GM21367 (cell line): ENCODE results near the gene LDHA.
A peak's percentile ranks its signal among the peaks of the same experiment; 100 is the strongest.

Experiments used
- ATAC-seq: cut with Tn5 transposase; IDR thresholded peaks from one replicate; pipeline ENCODE4 v1.9.1; 2021; ENCODE audit not compliant: unreplicated experiment

Gene LDHA

DNA sequence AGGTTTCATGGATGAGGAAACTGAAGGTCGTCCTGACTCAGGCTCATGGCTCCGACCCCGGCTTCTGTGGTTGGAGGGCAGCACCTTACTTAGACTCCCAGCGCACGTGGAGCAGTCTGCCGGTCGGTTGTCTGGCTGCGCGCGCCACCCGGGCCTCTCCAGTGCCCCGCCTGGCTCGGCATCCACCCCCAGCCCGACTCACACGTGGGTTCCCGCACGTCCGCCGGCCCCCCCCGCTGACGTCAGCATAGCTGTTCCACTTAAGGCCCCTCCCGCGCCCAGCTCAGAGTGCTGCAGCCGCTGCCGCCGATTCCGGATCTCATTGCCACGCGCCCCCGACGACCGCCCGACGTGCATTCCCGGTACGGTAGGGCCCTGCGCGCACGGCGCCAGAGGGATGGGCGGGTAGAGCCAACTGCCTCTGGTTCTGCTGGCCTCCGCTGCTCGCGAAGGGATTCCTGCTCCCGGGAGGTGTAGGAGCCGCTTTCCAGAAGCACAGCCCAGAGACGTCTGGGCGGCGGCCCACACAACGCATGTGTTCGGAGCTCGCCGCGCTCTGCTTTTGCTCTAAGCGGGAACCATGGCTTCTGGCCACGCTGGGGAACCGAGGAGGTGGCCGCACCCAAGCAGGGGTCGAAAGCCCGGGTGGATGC is at the start of gene LDHA:
LDHA (plus strand) TSS at position 289 of the 653 bp plus-strand sequence. CDS start 2,280 bp downstream, outside the sequence.
- ATAC-seq, result peak; percentile 75

- no peak for ATAC-seq
These were observed 46.8 kb upstream of the LDHA start for GRCh38 chr11:18347471-18348125.

GRCh38 chr11:18352581-18352980 is 41.8 kb upstream of the LDHA start:
- no peak for ATAC-seq

DNA sequence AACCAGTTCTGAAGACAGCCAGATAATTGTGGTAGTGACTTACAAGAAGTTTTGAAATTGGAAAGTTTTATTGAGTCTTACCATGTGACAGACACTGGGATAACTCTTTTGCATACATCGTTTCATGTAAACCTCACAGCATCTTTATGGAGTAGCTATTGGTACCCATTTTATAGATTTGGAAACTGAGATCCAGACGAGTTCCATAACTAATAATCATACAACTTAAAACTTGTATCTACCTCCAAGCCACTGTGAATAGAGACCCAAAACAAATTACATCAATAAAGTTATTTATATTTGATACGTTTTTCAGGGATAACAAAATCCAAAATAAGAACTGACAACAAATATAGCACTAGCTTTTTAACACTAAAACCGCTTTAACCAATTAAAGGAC is 35.7 kb upstream of the LDHA start:
- no peak for ATAC-seq

DNA sequence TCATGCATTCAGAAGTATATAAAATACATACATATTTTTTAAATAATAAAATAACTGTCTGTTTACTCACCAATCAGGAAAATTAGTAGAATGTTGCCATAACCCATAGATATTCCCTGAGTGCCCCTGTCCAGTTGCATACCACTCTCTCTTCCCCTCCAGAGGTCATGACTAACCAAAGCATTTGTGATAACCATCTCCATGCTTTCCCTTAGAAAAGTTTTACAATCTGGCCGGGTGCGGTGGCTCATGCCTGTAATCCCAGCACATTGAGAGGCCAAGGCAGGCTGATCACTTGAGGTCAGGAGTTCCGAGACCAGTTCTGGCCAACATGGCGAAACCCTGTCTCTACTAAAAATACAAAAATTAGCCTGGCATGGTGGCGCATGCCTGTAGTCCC is 33.2 kb upstream of the LDHA start:
- ATAC-seq, result no peak

DNA sequence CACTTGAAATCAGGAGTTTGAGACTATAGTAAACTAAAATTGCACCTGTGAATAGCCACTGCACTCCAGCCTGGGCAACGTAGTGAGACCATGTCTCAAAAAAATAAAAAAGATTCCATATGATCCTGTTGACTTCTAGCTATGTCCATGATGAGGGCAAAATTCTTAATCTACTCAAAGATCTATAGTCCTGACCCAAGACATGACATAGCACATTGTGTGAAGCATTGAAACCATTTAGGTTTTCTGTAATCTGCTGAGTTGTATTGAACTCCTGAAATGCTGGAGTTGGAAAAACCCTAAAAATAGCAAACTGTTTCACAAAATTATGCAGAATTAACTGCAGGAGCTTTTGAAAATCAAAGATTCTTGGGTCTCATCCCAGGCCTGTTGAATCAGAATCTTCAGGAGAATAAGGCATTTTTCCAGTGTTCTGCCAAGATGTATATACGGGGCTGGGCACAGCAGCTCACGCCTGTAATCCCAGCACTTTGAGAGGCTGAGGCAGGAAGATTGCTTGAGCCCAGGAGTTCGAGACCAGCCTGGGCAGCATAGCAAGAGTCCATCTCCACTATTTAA is 29.8 kb upstream of the LDHA start:
- no peak for ATAC-seq

- ATAC-seq, result no peak
These were observed 28.6 kb upstream of the LDHA start for GRCh38 chr11:18365741-18366140.

DNA sequence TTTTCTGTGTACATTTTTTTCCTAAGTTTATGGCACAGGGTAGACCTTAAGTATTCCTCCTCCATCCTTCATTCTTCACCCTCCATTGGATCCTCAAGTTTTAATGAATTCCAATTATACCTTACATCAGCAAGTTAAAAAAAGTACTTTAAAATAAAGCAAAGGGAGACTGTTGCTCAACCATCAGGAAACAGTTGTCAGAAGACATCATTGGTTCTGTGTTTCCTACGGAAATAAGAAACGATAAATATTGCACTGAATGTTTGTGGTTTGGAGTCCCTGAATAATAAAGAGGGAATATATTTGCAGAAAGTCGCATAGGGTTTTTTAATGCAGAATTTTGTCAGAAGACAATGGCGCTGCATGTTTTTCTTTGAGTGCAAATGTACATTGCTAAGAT is 28.1 kb upstream of the LDHA start:
- no peak for ATAC-seq

DNA sequence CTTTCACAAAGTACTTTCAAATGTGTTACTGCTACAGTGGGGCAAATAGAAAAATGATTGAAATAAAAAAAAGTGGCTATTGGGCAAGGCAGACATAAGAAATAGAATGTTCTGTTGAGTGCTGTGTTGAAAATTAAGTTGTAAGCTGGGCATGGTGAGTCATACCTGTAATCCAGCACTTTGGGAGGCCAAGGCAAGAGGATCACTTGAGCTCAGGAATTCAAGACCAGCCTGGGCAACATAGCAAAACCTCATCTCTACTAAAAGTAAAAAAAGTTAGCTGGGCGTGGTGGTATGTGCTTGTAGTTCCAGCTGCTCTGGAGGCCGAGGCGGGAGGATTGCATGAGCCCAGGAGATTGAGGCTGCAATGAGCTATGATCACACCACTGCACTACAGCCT is 26.9 kb upstream of the LDHA start:
- no peak for ATAC-seq

DNA sequence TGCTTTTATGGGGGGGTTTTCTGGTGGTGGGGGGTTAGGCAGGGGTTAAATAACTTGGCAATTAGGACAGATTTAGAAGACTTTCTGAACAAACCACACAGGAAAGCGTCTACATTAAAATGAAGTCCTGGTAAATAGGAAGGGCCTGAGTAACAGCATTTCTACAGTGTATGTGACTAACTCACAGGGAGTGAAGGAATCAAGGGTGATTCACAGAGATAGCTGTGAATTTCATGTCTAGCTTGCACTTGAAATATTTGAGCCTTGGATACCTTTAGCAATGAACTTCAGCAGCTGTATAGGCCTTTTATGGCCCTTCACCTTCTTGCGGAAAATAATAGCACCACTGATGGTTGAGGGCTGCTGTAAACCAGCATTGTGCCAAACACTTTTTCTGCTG is 26.1 kb upstream of the LDHA start:
- no peak for ATAC-seq

DNA sequence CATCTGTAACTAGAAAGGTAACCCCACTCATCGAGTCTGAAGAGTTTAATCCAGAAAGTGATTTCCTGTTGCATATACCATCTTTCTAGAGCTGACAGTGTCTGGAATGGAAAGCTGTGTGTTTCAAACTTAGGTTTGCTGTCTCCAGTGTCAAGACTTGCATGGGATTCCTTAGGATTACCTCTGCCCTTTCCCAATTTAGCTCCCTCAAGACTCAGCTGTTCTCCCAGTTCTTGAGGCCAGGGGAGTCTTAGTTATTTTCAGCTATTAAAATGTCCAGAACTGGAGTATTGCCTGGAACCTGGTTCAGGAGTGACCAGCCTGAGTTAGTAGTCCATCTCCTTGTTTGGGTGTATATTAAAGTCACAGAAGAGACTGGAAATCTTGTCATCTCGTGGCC is 25.0 kb upstream of the LDHA start:
- no peak for ATAC-seq

DNA sequence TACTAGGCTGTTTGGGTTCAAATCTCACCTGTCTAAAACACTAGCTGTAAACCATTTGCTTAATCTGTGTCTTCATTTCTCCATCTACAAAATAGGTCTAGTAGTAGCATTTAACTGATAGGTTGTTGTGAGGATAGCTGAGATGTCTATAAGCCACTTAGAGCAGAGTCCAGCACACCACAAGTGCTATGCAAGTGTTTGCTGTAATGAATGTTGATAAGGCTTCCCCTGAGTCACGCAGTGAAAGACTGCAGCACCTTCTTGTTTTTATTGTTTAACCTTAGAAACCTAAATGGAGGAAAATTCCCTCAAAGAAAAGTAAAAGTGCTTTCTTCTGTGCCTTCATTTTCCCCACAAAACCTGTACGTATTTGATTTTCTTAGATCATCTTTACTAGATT is 23.1 kb upstream of the LDHA start:
- ATAC-seq, result no peak

DNA sequence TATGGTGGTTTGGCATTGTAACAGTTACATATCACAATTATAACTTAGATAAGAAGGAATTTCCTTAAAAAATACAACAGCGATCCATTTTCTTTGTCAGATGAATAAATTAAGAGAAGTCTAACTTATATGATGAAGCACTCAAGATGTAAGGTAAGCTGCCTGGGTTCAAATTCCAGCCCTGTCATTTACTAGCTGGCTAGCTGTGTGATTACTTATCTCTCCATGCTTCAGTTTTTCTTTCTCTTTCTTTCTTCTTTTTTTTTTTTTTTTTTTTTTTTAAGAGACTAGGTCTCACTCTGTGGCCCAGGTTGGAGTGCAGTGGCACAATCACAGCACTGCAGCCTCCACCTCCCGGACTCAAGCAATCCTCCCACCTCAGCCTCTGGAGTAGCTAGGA is 22.2 kb upstream of the LDHA start:
- ATAC-seq, result no peak

DNA sequence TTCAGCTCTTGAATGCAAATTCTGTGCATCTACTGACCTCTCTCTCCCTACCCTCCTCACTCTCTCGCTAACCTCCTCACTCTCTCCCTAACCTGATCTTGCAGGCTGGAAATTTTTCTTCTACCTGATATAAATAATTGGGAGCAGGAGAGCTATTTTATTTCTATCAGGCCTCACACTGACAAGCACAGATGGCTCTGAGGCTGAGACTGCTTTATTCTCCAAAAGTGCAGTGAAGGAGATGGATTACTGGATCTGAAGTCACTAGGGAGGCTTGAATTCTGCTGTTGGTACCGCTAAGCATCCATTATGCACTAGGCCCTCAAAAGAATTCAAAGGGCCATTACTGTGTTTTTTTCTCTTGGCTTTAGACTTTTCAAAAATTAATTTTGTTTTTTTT is 19.4 kb upstream of the LDHA start:
- ATAC-seq, result no peak

GRCh38 chr11:18375941-18376340 is 18.4 kb upstream of the LDHA start:
- no peak for ATAC-seq

DNA sequence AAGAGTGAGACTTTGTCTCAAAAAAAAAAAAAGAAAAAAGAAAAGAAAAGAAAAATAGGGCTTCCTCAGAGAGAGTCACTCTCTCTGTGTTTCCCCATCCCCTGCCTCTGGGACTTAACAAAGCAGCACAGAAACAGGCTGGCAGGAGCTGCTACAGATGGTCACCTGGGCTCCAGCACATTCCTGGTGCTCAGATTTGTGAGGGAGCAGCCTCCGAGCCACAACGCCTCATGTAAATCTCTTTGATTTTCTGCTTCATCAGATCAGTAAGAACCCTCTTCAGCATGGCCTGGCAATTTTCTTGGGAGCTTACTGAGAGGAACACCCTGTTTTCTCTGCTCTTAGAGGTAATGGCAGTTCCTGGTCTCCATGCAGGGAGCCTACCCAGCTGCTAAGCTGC is 15.2 kb upstream of the LDHA start:
- ATAC-seq, result no peak

- peak; percentile 76 for ATAC-seq
These were observed 10.8 kb upstream of the LDHA start for GRCh38 chr11:18383388-18384156.

DNA sequence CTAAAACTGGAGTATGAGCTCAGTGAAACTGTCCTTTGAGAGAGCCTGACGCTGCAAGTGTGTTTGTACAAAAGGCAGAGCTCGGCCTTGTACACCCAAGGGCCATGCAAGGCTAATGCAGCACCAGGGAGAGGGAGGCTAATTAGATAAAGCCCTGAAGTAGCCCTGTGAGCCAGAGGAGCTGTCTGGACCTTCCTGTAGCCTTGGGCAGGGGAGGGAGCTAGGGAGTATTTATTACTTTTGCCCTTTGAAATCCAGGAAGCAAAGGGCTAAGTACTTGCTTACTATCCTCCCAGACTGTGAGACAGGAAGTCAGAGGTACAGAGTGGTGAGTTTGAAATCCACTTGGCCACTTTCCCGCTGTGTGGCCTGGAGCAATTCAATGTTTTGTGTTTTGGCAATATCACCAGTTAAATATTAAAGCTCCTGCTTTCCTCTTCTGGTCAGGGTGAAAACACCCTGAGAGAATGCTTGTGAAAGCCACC is 10.2 kb upstream of the LDHA start:
- ATAC-seq, result peak; percentile 68

- no peak for ATAC-seq
These were observed 4.3 kb upstream of the LDHA start for GRCh38 chr11:18390088-18390487.

DNA sequence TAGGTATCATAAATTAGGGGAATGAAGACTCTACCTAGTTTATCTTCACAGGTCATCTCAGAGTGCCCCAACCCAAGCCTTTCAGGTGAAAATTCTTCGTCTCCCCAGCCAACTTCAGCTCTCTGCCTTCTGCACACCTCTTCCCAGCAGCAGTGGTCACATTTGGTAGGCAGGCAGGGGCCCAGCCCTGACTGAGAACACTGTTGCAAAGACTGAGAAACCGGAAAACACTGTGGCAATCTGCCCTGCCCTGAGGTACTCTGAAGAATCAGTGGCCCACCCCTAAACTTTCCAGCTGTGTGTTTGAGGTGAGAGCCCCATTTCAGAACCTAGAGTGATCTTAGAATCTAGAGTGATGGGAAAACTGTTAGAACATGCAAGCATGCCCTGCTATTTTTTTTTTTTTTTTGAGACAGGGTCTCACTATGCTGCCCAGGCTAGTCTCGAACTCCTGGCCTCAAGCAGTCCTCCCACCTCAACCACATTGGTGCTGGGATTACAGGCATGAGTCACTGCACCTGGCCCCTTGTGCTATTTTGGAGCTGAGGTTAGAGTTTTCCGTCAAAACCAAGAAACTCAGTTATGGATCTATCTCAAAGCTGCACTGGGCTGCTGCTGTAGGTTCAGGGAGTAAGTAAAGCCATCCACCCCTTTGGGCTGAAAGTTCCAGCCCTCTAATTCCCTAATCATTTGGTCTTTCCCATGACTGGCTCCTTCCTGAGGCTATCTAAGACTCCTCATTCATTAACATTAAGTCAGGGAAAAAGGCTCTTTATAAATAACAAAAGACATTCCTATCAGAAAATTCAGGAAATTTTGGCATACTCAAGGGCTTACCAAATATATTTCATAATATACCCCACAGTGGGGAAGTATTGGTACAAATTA is 1.7 kb upstream of the LDHA start:
- ATAC-seq, result no peak
